ELF-1 (cell line): Measurements from ENCODE around the gene DBP.
"Not testable (repeated sequence)": the region's sequence is repeated elsewhere in the genome, so short reads cannot be mapped to it uniquely, and the experiment has no call there.

Experiments used
- DNase-seq: peaks from one replicate; pipeline ENCODE4 v3.0.0-alpha.2; 2016; ENCODE audit warnings: low read depth, low spot score

DBP gene

GRCh38 chr19:48636859-48637448 is at the start of gene DBP:
DBP (minus strand) TSS chr19:48637379; CDS start chr19:48636994, 385 bp downstream.
- peak; percentile 77 for DNase-seq

GRCh38 chr19:48686637-48687036 is 49.5 kb upstream of the DBP start:
- not testable (repeated sequence) for DNase-seq

GRCh38 chr19:48686088-48686487 is 48.9 kb upstream of the DBP start:
- no peak for DNase-seq

- no peak for DNase-seq
Measured at GRCh38 chr19:48685583-48685982, 48.4 kb upstream of the DBP start.

- no peak for DNase-seq
Measured at GRCh38 chr19:48683349-48683748, 46.2 kb upstream of the DBP start.

GRCh38 chr19:48681127-48681470 is 43.9 kb upstream of the DBP start:
- DNase-seq, result no peak

GRCh38 chr19:48680436-48681126 is 43.4 kb upstream of the DBP start:
- DNase-seq, result no peak

- DNase-seq, result not testable (repeated sequence)
Measured at GRCh38 chr19:48680006-48680405, 42.8 kb upstream of the DBP start.

- DNase-seq, result no peak
Measured at GRCh38 chr19:48678201-48678600, 41.0 kb upstream of the DBP start.

GRCh38 chr19:48676887-48677286 is 39.7 kb upstream of the DBP start:
- no peak for DNase-seq

- no peak for DNase-seq
Measured at GRCh38 chr19:48676487-48676886, 39.3 kb upstream of the DBP start.

GRCh38 chr19:48674921-48675824 is 38.0 kb upstream of the DBP start:
- DNase-seq, result peak; percentile 98

GRCh38 chr19:48674216-48674809 is 37.1 kb upstream of the DBP start:
- peak; percentile 69 for DNase-seq

- DNase-seq, result no peak
Measured at GRCh38 chr19:48673436-48674100, 36.4 kb upstream of the DBP start.

GRCh38 chr19:48672994-48673393 is 35.8 kb upstream of the DBP start, which contains the start of gene NTN5:
NTN5 (minus strand) TSS chr19:48673017; CDS start chr19:48670986, 2,031 bp downstream.
- no peak for DNase-seq

- no peak for DNase-seq
Measured at GRCh38 chr19:48671446-48671995, 34.3 kb upstream of the DBP start.

GRCh38 chr19:48670699-48671445 is 33.7 kb upstream of the DBP start:
- no peak for DNase-seq

GRCh38 chr19:48669903-48670668 is 32.9 kb upstream of the DBP start:
- DNase-seq, result no peak

- no peak for DNase-seq
Measured at GRCh38 chr19:48668761-48669160, 31.6 kb upstream of the DBP start.

- no peak for DNase-seq
Measured at GRCh38 chr19:48668332-48668731, 31.2 kb upstream of the DBP start.
